Stomach (tissue), 9 donors: Measurements from ENCODE around the gene CLCN2. TPM values are rescaled to one million over a fixed set of nuclear protein-coding genes. Genes with fewer than 3 reads are reported as not detected.
A peak's percentile ranks its signal among the peaks of the same experiment; 100 is the strongest.

Source experiments
- DNase-seq, 2 donors: peaks; one replicate each; pipeline versions ENCODE4 v3.0.0 to v3.0.0-alpha.2; 2013 to 2019
- H3K27ac ChIP-seq, 5 donors: fragments of 200-600 bp in 4 of 5; sonication (generic) in 4 of 5; one replicate each; pipeline ENCODE4 v1.5.1; 2013 to 2019; ENCODE audit warnings: mild to moderate bottlenecking in 1 of 5, moderate library complexity in 1 of 5
- H3K27me3 ChIP-seq, 3 donors: fragments of 200-600 bp; sonication (generic); one replicate each; pipeline ENCODE4 v1.5.1; 2017 to 2019; ENCODE audit warnings: mixed run types in 1 of 3
- H3K36me3 ChIP-seq, 4 donors: fragments of 200-600 bp; sonication (generic); 1 replicate in 3 of 4; 2 replicates in 1 of 4; pipeline ENCODE4 v1.5.1; 2016 to 2019
- H3K4me1 ChIP-seq, 4 donors: fragments of 200-600 bp; sonication (generic); one replicate each; pipeline ENCODE4 v1.5.1; 2016 to 2019
- H3K4me3 ChIP-seq, 4 donors: fragments of 200-600 bp; sonication (generic) in 3 of 4; one replicate each; pipeline ENCODE4 v1.5.1; 2016 to 2019; ENCODE audit warnings: mild to moderate bottlenecking in 1 of 4
- H3K9me3 ChIP-seq, 4 donors: fragments of 200-600 bp; sonication (generic); one replicate each; pipeline ENCODE4 v1.5.1; 2016 to 2019
- CTCF ChIP-seq, 7 experiments: fragments of 450-650 bp in 4 of 7; fragments of 200-600 bp in 3 of 7; sonication (generic) in 3 of 7; IDR thresholded peaks; one replicate each; pipeline ENCODE4 v1.5.1; 2016 to 2019; ENCODE audit warnings: antibody characterized with exemption in 7 of 7, control low read depth in 2 of 7, mild to moderate bottlenecking in 1 of 7
- EP300 ChIP-seq: sonication (generic); formaldehyde crosslinking; IDR thresholded peaks from one replicate; pipeline ENCODE4 v1.6.1; 2017; ENCODE audit warnings: antibody characterized with exemption
- POLR2A ChIP-seq, 4 donors: fragments of 450-650 bp; IDR thresholded peaks; one replicate each; pipeline ENCODE4 v1.6.1; 2016; ENCODE audit warnings: antibody characterized with exemption in 4 of 4, control low read depth in 2 of 4, mild to moderate bottlenecking in 1 of 4, moderate library complexity in 1 of 4
- POLR2AphosphoS5 ChIP-seq, 3 donors: sonication (generic); formaldehyde crosslinking; IDR thresholded peaks; one replicate each; pipeline ENCODE4 v1.6.1; 2016; ENCODE audit warnings: antibody characterized with exemption in 3 of 3
- WGBS, 5 donors: extraction: QIAGEN DNeasy Blood & Tissue Kit in 3 of 5; methylation state at CpG; one replicate each; pipeline versions ENCODE4 v1.1.5 to v1.1.7; 2013 to 2018; 5-methylcytosine and 5-hydroxymethylcytosine counted together
- intact Hi-C: fragments of 100-400 bp; cut with DNase I; formaldehyde crosslinking; loops from one replicate; pipeline ENCODE4 v1.15.1; 2023; ENCODE audit warnings: low total_unique reads
- polyA plus RNA-seq, 3 donors: library from polyadenylated mRNA; stranded (reverse); fragments of 200-250 nt; gene quantifications; one replicate each; pipeline ENCODE4 v1.2.3, GENCODE V29; 2013
- total RNA-seq, 5 donors: library from RNA; depleted of rRNA; stranded (reverse); fragments of >200 nt; gene quantifications; one replicate each; pipeline versions ENCODE4 v1.1.0 to v1.2.3, GENCODE V29; 2014 to 2016
- donor health status: healthy with polysubstance abuse.
- donor health status: Bipolar disorder and iron deficiency.
- donor health status: healthy.

CLCN2 gene
- total and polyA plus RNA-seq, 8 donors = 2.1 to 34.5 (median 5.1) TPM

GRCh38 chr3:184352897-184353545 lies 8.4 kb downstream of the CLCN2 start:
- peaks cover 0 to 40% (median 20%) of the 10 kb centered on the region in 4 donors for H3K36me3 ChIP-seq
- intact Hi-C loops = loop anchor here (10.0 kb wide), 1 partner anchor 48 kb away; no protein-coding TSS in a partner anchor
- no peak for DNase-seq
- WGBS, 5 donors = 67 to 93% (median 88%) methylated on average over 4 to 11 of the region's 11 CpGs
- peaks cover 5 to 26% (median 19%) of the 10 kb centered on the region in 4 donors for H3K4me1 ChIP-seq
- TF ChIP-seq POLR2A (IDR thresholded peaks at IDR 0.05) (no peak), CTCF (IDR thresholded peaks at IDR 0.05) (no peak), POLR2AphosphoS5 (IDR thresholded peaks at IDR 0.05) (no peak), EP300 (no peak)
- H3K9me3 ChIP-seq = no peaks in the 10 kb centered on the region
- H3K27me3 ChIP-seq = no peaks in the 10 kb centered on the region
- no peak overlapping the region for H3K4me3 ChIP-seq
- no peak overlapping the region for H3K27ac ChIP-seq

GRCh38 chr3:184352149-184352785 lies 9.1 kb downstream of the CLCN2 start:
- peak in 1 of 3 donors; percentile 47 for TF ChIP-seq POLR2AphosphoS5 (IDR thresholded peaks at IDR 0.05)
- no peak for TF ChIP-seq CTCF (IDR thresholded peaks at IDR 0.05)
- peak; percentile 78 to 81 for DNase-seq
- WGBS, 5 donors = 51 to 70% (median 56%) methylated on average over 10 to 15 of the region's 15 CpGs
- H3K36me3 ChIP-seq = peaks cover 0 to 33% (median 15%) of the 10 kb centered on the region in 4 donors
- H3K27me3 ChIP-seq = no peaks in the 10 kb centered on the region
- intact Hi-C loops = loop anchor here (10.0 kb wide), 1 partner anchor 47 kb away; no protein-coding TSS in a partner anchor
- H3K9me3 ChIP-seq = no peaks in the 10 kb centered on the region
- H3K27ac ChIP-seq = peak overlapping the region in 4 of 5 donors; percentile 0 to 20 (median 14)
- H3K4me3 ChIP-seq = no peak overlapping the region
- peaks cover 5 to 33% (median 20%) of the 10 kb centered on the region in 4 donors for H3K4me1 ChIP-seq

GRCh38 chr3:184351511-184352148 lies 9.8 kb downstream of the CLCN2 start:
- TF ChIP-seq EP300 (no peak), POLR2A (IDR thresholded peaks at IDR 0.05) (no peak), CTCF (IDR thresholded peaks at IDR 0.05) (no peak), POLR2AphosphoS5 (IDR thresholded peaks at IDR 0.05) (no peak)
- Histone ChIP-seq H3K27me3 (no peaks in the 10 kb centered on the region), H3K27ac (peak overlapping the region in 1 of 5 donors; percentile 7), H3K9me3 (no peaks in the 10 kb centered on the region), H3K36me3 (peaks cover 0 to 27% (median 11%) of the 10 kb centered on the region in 4 donors), H3K4me3 (no peak overlapping the region), H3K4me1 (peaks cover 5 to 33% (median 20%) of the 10 kb centered on the region in 4 donors)
- intact Hi-C loops = loop anchor here (10.0 kb wide), 1 partner anchor 47 kb away; no protein-coding TSS in a partner anchor
- DNase-seq = no peak
- 38 to 52% (median 42%) methylated on average over 8 to 9 of the region's 9 CpGs for WGBS, 5 donors

- DNase-seq = no peak
- no peak overlapping the region for H3K4me3 ChIP-seq
- intact Hi-C loops = loop anchor here (10.0 kb wide), 1 partner anchor 46 kb away; no protein-coding TSS in a partner anchor
- TF ChIP-seq POLR2AphosphoS5 (IDR thresholded peaks at IDR 0.05) (no peak), EP300 (no peak), POLR2A (IDR thresholded peaks at IDR 0.05) (no peak), CTCF (IDR thresholded peaks at IDR 0.05) (no peak)
- H3K9me3 ChIP-seq = no peaks in the 10 kb centered on the region
- H3K4me1 ChIP-seq = peaks cover 5 to 34% (median 23%) of the 10 kb centered on the region in 4 donors
- no peak overlapping the region for H3K27ac ChIP-seq
- H3K27me3 ChIP-seq = no peaks in the 10 kb centered on the region
- 96 to 98% (median 96%) methylated on average over 6 of the region's 6 CpGs for whole genome bisulfite sequencing, 5 donors
- H3K36me3 ChIP-seq = peaks cover 0 to 19% (median 15%) of the 10 kb centered on the region in 4 donors
Observed at GRCh38 chr3:184350618-184351017, 10.8 kb downstream of the CLCN2 start.
